K562 (cell line): ENCODE results near the gene APOL3. TPM values are rescaled to one million over a fixed set of nuclear protein-coding genes. Genes with fewer than 3 reads are reported as not detected.

ENCODE experiments used
- CBX5 ChIP-seq: IDR thresholded peaks from 2 replicates; pipeline ENCODE4 v1.6.1; 2014; ENCODE audit warnings: low read depth, borderline replicate concordance
- CC2D1A ChIP-seq: fragments of 450-650 bp; IDR thresholded peaks from 2 replicates; pipeline ENCODE4 v1.6.1; 2017; ENCODE audit warnings: mild to moderate bottlenecking
- E2F8 ChIP-seq: fragments of 450-650 bp; IDR thresholded peaks from 2 replicates; pipeline ENCODE4 v1.7.1; 2018; ENCODE audit warnings: mild to moderate bottlenecking, low read depth; ENCODE audit not compliant: partially characterized antibody
- FOXK2 ChIP-seq, 2 experiments: fragments of 450-650 bp; IDR thresholded peaks in 1 of 2; conservative IDR thresholded peaks in 1 of 2; 2 replicates each; pipeline ENCODE4 v1.6.1; 2016; ENCODE audit warnings: low read depth in 2 of 2, mild to moderate bottlenecking in 1 of 2
- FOXP1 ChIP-seq: sonication (generic); formaldehyde crosslinking; IDR thresholded peaks from 2 replicates; pipeline ENCODE4 v1.8.0; 2022; ENCODE audit warnings: mild to moderate bottlenecking, missing genetic modification reagents
- HCFC1 ChIP-seq: IDR thresholded peaks from 2 replicates; pipeline ENCODE4 v1.6.1; 2012; ENCODE audit warnings: low read depth, low read length, improper control_type of control experiment
- HMG20A ChIP-seq: fragments of 450-650 bp; formaldehyde crosslinking; conservative IDR thresholded peaks from 2 replicates; pipeline ENCODE4 v1.4.0; 2020; ENCODE audit warnings: mild to moderate bottlenecking, mixed read lengths
- HNRNPK ChIP-seq: fragments of 200-400 bp; formaldehyde crosslinking; IDR thresholded peaks from one replicate; pipeline ENCODE4 v1.6.1; 2018; ENCODE audit warnings: mild to moderate bottlenecking, low read depth, low read length; ENCODE audit not compliant: poor library complexity, severe bottlenecking
- JUN ChIP-seq, 2 experiments: sonication (generic) in 1 of 2; formaldehyde crosslinking in 1 of 2; IDR thresholded peaks; 2 replicates each; pipeline versions ENCODE4 v1.6.1 to v1.8.0; 2012 to 2022; ENCODE audit warnings: borderline replicate concordance in 2 of 2, mild to moderate bottlenecking in 2 of 2, improper control_type of control experiment in 1 of 2, low read depth in 1 of 2, low read length in 1 of 2, missing genetic modification reagents in 1 of 2
- KAT7 ChIP-seq: sonication (generic); formaldehyde crosslinking; IDR thresholded peaks from 2 replicates; pipeline ENCODE4 v1.8.0; 2022; ENCODE audit warnings: missing genetic modification reagents, mild to moderate bottlenecking, borderline replicate concordance
- NFIX ChIP-seq: fragments of 250-450 bp; sonication (Bioruptor Pico); IDR thresholded peaks from 2 replicates; pipeline ENCODE4 v1.4.0; 2020; ENCODE audit warnings: low read depth, mild to moderate bottlenecking, moderate library complexity
- NUFIP1 ChIP-seq: fragments of 450-650 bp; IDR thresholded peaks from 2 replicates; pipeline ENCODE4 v1.6.1; 2018; ENCODE audit not compliant: partially characterized antibody
- TOE1 ChIP-seq, 2 experiments: fragments of 450-650 bp in 1 of 2; sonication (generic) in 1 of 2; formaldehyde crosslinking in 1 of 2; IDR thresholded peaks; 2 replicates each; pipeline versions ENCODE4 v1.7.1 to v1.8.0; 2016 to 2022; ENCODE audit warnings: borderline replicate concordance in 2 of 2, mild to moderate bottlenecking in 2 of 2, antibody characterized with exemption in 1 of 2, inconsistent platforms in 1 of 2, low read depth in 1 of 2, missing genetic modification reagents in 1 of 2, moderate library complexity in 1 of 2
- ZNF384 ChIP-seq: IDR thresholded peaks from 2 replicates; pipeline ENCODE4 v1.6.1; 2012; ENCODE audit warnings: low read depth, low read length, improper control_type of control experiment
- ZNF589 ChIP-seq: fragments of 200-800 bp; sonication (Bioruptor generic); IDR thresholded peaks from 2 replicates; pipeline ENCODE4 v1.6.1; 2016; ENCODE audit warnings: low read depth, missing genetic modification characterization, missing compliant biosample characterization
- polyA plus RNA-seq, 8 experiments: library from polyadenylated mRNA; depleted of rRNA in 4 of 8; stranded (reverse) in 5 of 8; unstranded in 3 of 8; fragments of >200 nt; fragmentation: Nextera tagmentation in 2 of 8; fragmentation: Illumina TruSeq in 1 of 8; extraction: Ambion mirVana in 2 of 8; extraction: Trizol in 1 of 8; gene quantifications; 2 replicates each; pipeline versions ENCODE4 v1.2.1 to v1.2.3, GENCODE V29; 2011 to 2014; ENCODE audit warnings: inconsistent platforms in 1 of 8, missing spikeins in 1 of 8
- total RNA-seq, 7 experiments: library from RNA; depleted of rRNA in 6 of 7; stranded (reverse); fragments of >200 nt in 6 of 7; fragmentation: Illumina TruSeq in 2 of 7; extraction: Trizol in 2 of 7; gene quantifications; 2 replicates each; pipeline versions ENCODE4 v1.2.1 to v1.2.3, GENCODE V29; 2011 to 2021; ENCODE audit warnings: low replicate concordance in 1 of 7
- TF ChIP-seq, protein P1 (sequence below): conservative IDR thresholded peaks from 2 replicates; pipeline ENCODE4 v1.6.1; 2011; ENCODE audit warnings: low read depth, mild to moderate bottlenecking, low read length; ENCODE audit not compliant: control insufficient read depth
- TF ChIP-seq, protein P2 (sequence below): sonication (generic); formaldehyde crosslinking; IDR thresholded peaks from 2 replicates; pipeline ENCODE4 v1.8.0; 2022; ENCODE audit warnings: mild to moderate bottlenecking, missing genetic modification reagents

APOL3 gene
- total and polyA plus RNA-seq, 9 of the 15 experiments (the other 6 are each of a cell fraction or from before 2014, with no cell fraction given) = 0.25 to 1.1 (median 0.56) TPM; not detected in 1

DNA sequence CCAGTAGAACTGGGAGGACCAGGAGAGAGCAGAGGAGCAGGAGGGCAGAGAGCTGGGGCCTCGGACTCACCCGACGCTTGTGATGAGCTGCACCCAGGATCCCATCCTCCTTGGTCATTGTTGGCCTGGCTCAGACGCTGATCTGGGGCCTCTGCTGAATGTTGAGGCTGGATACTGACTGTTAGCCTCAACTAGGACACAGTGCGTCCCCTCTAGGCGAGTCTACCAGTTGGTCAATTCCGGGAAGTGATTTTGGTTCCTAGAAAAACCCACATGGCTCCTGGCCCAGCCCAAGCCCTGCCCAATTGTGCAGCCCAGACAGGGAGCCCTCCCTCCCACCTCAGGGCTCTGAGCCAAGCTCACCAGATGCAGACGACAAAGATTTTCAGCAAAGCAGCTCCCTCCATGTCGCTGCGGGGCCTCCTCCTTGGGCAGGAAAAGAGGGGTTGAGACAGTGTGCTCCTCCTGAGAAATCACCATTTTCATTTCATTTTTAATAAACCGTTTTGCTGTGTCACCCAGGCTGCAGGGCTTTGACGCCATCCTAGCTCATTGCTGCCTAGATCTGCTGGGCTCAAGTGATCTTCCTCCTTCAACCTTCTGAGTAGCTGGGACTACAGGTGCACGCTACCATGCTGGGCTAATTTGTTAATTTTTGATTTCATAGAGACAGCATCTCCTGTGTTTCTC, 41.2 kb upstream of the APOL3 start, which contains the start of gene APOL4 (continued):
- TF ChIP-seq TOE1 (IDR thresholded peaks at IDR 0.05; ENCODE audit: borderline replicate concordance) (peak; percentile 37; the same call in 1 of the 2 replicates), TOE1 (CRISPR knock-in tag; IDR thresholded peaks at IDR 0.05; ENCODE audit: borderline replicate concordance, low read depth) (no peak), CBX5 (no peak), JUN (IDR thresholded peaks at IDR 0.05; ENCODE audit: borderline replicate concordance, low read depth, low read length) (peak; percentile 39; the same call in 1 of the 2 replicates), JUN (CRISPR knock-in tag; IDR thresholded peaks at IDR 0.05; ENCODE audit: borderline replicate concordance) (no peak), ZNF384 (no peak), KAT7 (no peak), NUFIP1 (no peak), CC2D1A (peak; percentile 100), HMG20A (CRISPR knock-in tag) (no peak), ZNF589 (no peak), E2F8 (no peak), NFIX (CRISPR knock-in tag) (no peak), HNRNPK (no peak), HCFC1 (no peak), FOXP1 (CRISPR knock-in tag) (no peak), FOXK2 (conservative IDR thresholded peaks at IDR 0.05 in 1 of 2, IDR thresholded peaks at IDR 0.05 in 1 of 2; ENCODE audit: low read depth in 2 of 2) (peak in 1 of 2 experiments; percentile 66; a peak in 2 of 4 replicates)
- TF ChIP-seq, protein P1, sequence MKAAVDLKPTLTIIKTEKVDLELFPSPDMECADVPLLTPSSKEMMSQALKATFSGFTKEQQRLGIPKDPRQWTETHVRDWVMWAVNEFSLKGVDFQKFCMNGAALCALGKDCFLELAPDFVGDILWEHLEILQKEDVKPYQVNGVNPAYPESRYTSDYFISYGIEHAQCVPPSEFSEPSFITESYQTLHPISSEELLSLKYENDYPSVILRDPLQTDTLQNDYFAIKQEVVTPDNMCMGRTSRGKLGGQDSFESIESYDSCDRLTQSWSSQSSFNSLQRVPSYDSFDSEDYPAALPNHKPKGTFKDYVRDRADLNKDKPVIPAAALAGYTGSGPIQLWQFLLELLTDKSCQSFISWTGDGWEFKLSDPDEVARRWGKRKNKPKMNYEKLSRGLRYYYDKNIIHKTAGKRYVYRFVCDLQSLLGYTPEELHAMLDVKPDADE = no peak
- TF ChIP-seq, protein P2, sequence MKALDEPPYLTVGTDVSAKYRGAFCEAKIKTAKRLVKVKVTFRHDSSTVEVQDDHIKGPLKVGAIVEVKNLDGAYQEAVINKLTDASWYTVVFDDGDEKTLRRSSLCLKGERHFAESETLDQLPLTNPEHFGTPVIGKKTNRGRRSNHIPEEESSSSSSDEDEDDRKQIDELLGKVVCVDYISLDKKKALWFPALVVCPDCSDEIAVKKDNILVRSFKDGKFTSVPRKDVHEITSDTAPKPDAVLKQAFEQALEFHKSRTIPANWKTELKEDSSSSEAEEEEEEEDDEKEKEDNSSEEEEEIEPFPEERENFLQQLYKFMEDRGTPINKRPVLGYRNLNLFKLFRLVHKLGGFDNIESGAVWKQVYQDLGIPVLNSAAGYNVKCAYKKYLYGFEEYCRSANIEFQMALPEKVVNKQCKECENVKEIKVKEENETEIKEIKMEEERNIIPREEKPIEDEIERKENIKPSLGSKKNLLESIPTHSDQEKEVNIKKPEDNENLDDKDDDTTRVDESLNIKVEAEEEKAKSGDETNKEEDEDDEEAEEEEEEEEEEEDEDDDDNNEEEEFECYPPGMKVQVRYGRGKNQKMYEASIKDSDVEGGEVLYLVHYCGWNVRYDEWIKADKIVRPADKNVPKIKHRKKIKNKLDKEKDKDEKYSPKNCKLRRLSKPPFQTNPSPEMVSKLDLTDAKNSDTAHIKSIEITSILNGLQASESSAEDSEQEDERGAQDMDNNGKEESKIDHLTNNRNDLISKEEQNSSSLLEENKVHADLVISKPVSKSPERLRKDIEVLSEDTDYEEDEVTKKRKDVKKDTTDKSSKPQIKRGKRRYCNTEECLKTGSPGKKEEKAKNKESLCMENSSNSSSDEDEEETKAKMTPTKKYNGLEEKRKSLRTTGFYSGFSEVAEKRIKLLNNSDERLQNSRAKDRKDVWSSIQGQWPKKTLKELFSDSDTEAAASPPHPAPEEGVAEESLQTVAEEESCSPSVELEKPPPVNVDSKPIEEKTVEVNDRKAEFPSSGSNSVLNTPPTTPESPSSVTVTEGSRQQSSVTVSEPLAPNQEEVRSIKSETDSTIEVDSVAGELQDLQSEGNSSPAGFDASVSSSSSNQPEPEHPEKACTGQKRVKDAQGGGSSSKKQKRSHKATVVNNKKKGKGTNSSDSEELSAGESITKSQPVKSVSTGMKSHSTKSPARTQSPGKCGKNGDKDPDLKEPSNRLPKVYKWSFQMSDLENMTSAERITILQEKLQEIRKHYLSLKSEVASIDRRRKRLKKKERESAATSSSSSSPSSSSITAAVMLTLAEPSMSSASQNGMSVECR = no peak
